NCI-H446 (cell line): ENCODE results near the gene RPS6KA3.
A peak's percentile ranks its signal among the peaks of the same experiment; 100 is the strongest.
"Not testable (repeated sequence)": the region's sequence is repeated elsewhere in the genome, so short reads cannot be mapped to it uniquely, and the experiment has no call there.

Experiments used
- DNase-seq, 2 experiments: peaks; one replicate each; lab custom pipeline; 2025; lab: John Stamatoyannopoulos, UW

RPS6KA3 gene

GRCh38 chrX:20218836-20219505 is 47.7 kb downstream of the RPS6KA3 start:
- DNase-seq: no peak

GRCh38 chrX:20217906-20218305 is 48.8 kb downstream of the RPS6KA3 start:
- DNase-seq: peak; percentile 1 to 2

- peak; percentile 2 to 59 for DNase-seq
Measured at GRCh38 chrX:20217271-20217670, 49.4 kb downstream of the RPS6KA3 start.

- no peak for DNase-seq
Measured at GRCh38 chrX:20215565-20215964, 51.1 kb downstream of the RPS6KA3 start.

- DNase-seq: no peak
Measured at GRCh38 chrX:20212486-20213089, 54.1 kb downstream of the RPS6KA3 start.

- no peak for DNase-seq
Measured at GRCh38 chrX:20211261-20211786, 55.4 kb downstream of the RPS6KA3 start.

GRCh38 chrX:20205927-20206708 is 60.6 kb downstream of the RPS6KA3 start:
- DNase-seq: peak in 1 of 2 experiments; percentile 11

GRCh38 chrX:20204351-20204750 is 62.4 kb downstream of the RPS6KA3 start:
- DNase-seq: no peak

GRCh38 chrX:20197641-20198210 is 69.0 kb downstream of the RPS6KA3 start:
- no peak for DNase-seq

GRCh38 chrX:20189171-20189570 is 77.5 kb downstream of the RPS6KA3 start:
- no peak for DNase-seq

GRCh38 chrX:20181598-20182329 is 84.9 kb downstream of the RPS6KA3 start:
- no peak for DNase-seq

- no peak for DNase-seq
Measured at GRCh38 chrX:20177093-20177492, 89.6 kb downstream of the RPS6KA3 start.

GRCh38 chrX:20173856-20174255 is 92.9 kb downstream of the RPS6KA3 start:
- DNase-seq: no peak

- no peak for DNase-seq
Measured at GRCh38 chrX:20173313-20173712, 93.4 kb downstream of the RPS6KA3 start.

GRCh38 chrX:20171887-20172286 is 94.8 kb downstream of the RPS6KA3 start:
- DNase-seq: no peak

- DNase-seq: not testable (repeated sequence)
Measured at GRCh38 chrX:20162516-20162915, 104.2 kb downstream of the RPS6KA3 start.

GRCh38 chrX:20159797-20160385 is 106.8 kb downstream of the RPS6KA3 start:
- no peak for DNase-seq

GRCh38 chrX:20151689-20152088 is 115.0 kb downstream of the RPS6KA3 start:
- no peak for DNase-seq

- no peak for DNase-seq
Measured at GRCh38 chrX:20149326-20149725, 117.4 kb downstream of the RPS6KA3 start.

- no peak for DNase-seq
Measured at GRCh38 chrX:20147561-20147960, 119.1 kb downstream of the RPS6KA3 start.

- DNase-seq: no peak
Measured at GRCh38 chrX:20144491-20144890, 122.2 kb downstream of the RPS6KA3 start.
